GM19025 (cell line): ENCODE data around the gene STOX2.

Experiments
- ATAC-seq: cut with Tn5 transposase; IDR thresholded peaks from one replicate; pipeline ENCODE4 v1.9.1; 2021; ENCODE audit warnings: mild to moderate bottlenecking, low read depth, moderate library complexity; ENCODE audit not compliant: unreplicated experiment

The STOX2 gene

GRCh38 chr4:183905081-183905592 lies at the start of gene STOX2:
TSS of gene STOX2 (plus strand) at chr4:183905307. CDS start at chr4:183906791, 1,484 bp downstream.
- no peak for ATAC-seq

GRCh38 chr4:183855323-183856190 lies 49.5 kb upstream of the STOX2 start:
- ATAC-seq = no peak

- no peak for ATAC-seq
These were observed 48.1 kb upstream of the STOX2 start for GRCh38 chr4:183857040-183857439.

GRCh38 chr4:183858011-183858615 lies 47.0 kb upstream of the STOX2 start:
- no peak for ATAC-seq

GRCh38 chr4:183860119-183860518 lies 45.0 kb upstream of the STOX2 start:
- no peak for ATAC-seq

- ATAC-seq = no peak
These were observed 44.4 kb upstream of the STOX2 start for GRCh38 chr4:183860731-183861130.

GRCh38 chr4:183861426-183861825 lies 43.7 kb upstream of the STOX2 start:
- no peak for ATAC-seq

GRCh38 chr4:183863155-183863825 lies 41.8 kb upstream of the STOX2 start:
- no peak for ATAC-seq

- ATAC-seq = no peak
These were observed 37.9 kb upstream of the STOX2 start for GRCh38 chr4:183867247-183867646.

- no peak for ATAC-seq
These were observed 34.1 kb upstream of the STOX2 start for GRCh38 chr4:183870997-183871396.

- no peak for ATAC-seq
These were observed 33.5 kb upstream of the STOX2 start for GRCh38 chr4:183871581-183871980.

GRCh38 chr4:183872531-183872930 lies 32.6 kb upstream of the STOX2 start:
- no peak for ATAC-seq

- ATAC-seq = no peak
These were observed 31.5 kb upstream of the STOX2 start for GRCh38 chr4:183873409-183874185.

- no peak for ATAC-seq
These were observed 29.8 kb upstream of the STOX2 start for GRCh38 chr4:183875251-183875825.

GRCh38 chr4:183876268-183876934 lies 28.7 kb upstream of the STOX2 start:
- ATAC-seq = no peak

GRCh38 chr4:183878251-183878970 lies 26.7 kb upstream of the STOX2 start:
- no peak for ATAC-seq

GRCh38 chr4:183885205-183885720 lies 19.8 kb upstream of the STOX2 start:
- no peak for ATAC-seq

- no peak for ATAC-seq
These were observed 17.8 kb upstream of the STOX2 start for GRCh38 chr4:183887351-183887750.

GRCh38 chr4:183888564-183888963 lies 16.5 kb upstream of the STOX2 start:
- no peak for ATAC-seq
